GM21423 (cell line): ENCODE data around the gene ERCC6L2.

Experiments used
- ATAC-seq: cut with Tn5 transposase; IDR thresholded peaks from one replicate; pipeline ENCODE4 v1.9.1; 2021; ENCODE audit warnings: mild to moderate bottlenecking, moderate library complexity; ENCODE audit not compliant: unreplicated experiment

Gene ERCC6L2

GRCh38 chr9:95920017-95920416, 44.5 kb downstream of the ERCC6L2 start:
- ATAC-seq, result no peak

GRCh38 chr9:95923794-95924193, 48.3 kb downstream of the ERCC6L2 start:
- ATAC-seq, result no peak

- no peak for ATAC-seq
Observed at GRCh38 chr9:95924987-95925386, 49.5 kb downstream of the ERCC6L2 start.

GRCh38 chr9:95927271-95928004, 51.9 kb downstream of the ERCC6L2 start:
- ATAC-seq, result no peak

- no peak for ATAC-seq
Observed at GRCh38 chr9:95930277-95930676, 54.8 kb downstream of the ERCC6L2 start.

- no peak for ATAC-seq
Observed at GRCh38 chr9:95935861-95936578, 60.5 kb downstream of the ERCC6L2 start.

- no peak for ATAC-seq
Observed at GRCh38 chr9:95936579-95937075, 61.1 kb downstream of the ERCC6L2 start.

- ATAC-seq, result no peak
Observed at GRCh38 chr9:95937131-95937530, 61.6 kb downstream of the ERCC6L2 start.

- no peak for ATAC-seq
Observed at GRCh38 chr9:95938724-95939123, 63.2 kb downstream of the ERCC6L2 start.

- no peak for ATAC-seq
Observed at GRCh38 chr9:95939472-95939871, 64.0 kb downstream of the ERCC6L2 start.

GRCh38 chr9:95940265-95940664, 64.8 kb downstream of the ERCC6L2 start:
- no peak for ATAC-seq

GRCh38 chr9:95942016-95942415, 66.5 kb downstream of the ERCC6L2 start:
- no peak for ATAC-seq

- ATAC-seq, result no peak
Observed at GRCh38 chr9:95947118-95947517, 71.6 kb downstream of the ERCC6L2 start.

GRCh38 chr9:95952471-95952870, 77.0 kb downstream of the ERCC6L2 start:
- ATAC-seq, result no peak

- ATAC-seq, result no peak
Observed at GRCh38 chr9:95953986-95954385, 78.5 kb downstream of the ERCC6L2 start.

GRCh38 chr9:95954940-95955339, 79.4 kb downstream of the ERCC6L2 start:
- no peak for ATAC-seq

GRCh38 chr9:95962936-95963335, 87.4 kb downstream of the ERCC6L2 start:
- ATAC-seq, result no peak

GRCh38 chr9:95963659-95964058, 88.2 kb downstream of the ERCC6L2 start:
- ATAC-seq, result no peak

- ATAC-seq, result no peak
Observed at GRCh38 chr9:95966306-95966705, 90.8 kb downstream of the ERCC6L2 start.

GRCh38 chr9:95970317-95970716, 94.8 kb downstream of the ERCC6L2 start:
- ATAC-seq, result no peak

- ATAC-seq, result no peak
Observed at GRCh38 chr9:95971815-95972214, 96.3 kb downstream of the ERCC6L2 start.

GRCh38 chr9:95974389-95974788, 98.9 kb downstream of the ERCC6L2 start:
- no peak for ATAC-seq
